ENCODE results near the gene SAXO2. TPM values are rescaled to one million over a fixed set of nuclear protein-coding genes. Genes with fewer than 3 reads are reported as not detected.

The SAXO2 gene
- total and polyA plus RNA-seq, 2 of the 8 experiments (the other 6 are each of a cell fraction or from before 2014, with no cell fraction given): 3.1 TPM

- Histone ChIP-seq H3K79me1 (ENCODE audit: low read depth, low read length) (no peaks in the 10 kb centered on the region), H2BK12ac (ENCODE audit: low read depth, low read length) (no peak overlapping the region), H2AK5ac (ENCODE audit: low read depth, low read length) (no peak overlapping the region), H3K4me1 (replicated peaks in 1 of 4; ENCODE audit: control insufficient read depth in 3 of 4, insufficient read depth in 4 of 4, low read length in 3 of 4) (no peaks in the 10 kb centered on the region), H2BK120ac (replicated peaks; ENCODE audit: low read depth, low read length) (no peak overlapping the region), H3K27ac (ENCODE audit: low read depth, low read length) (no peak overlapping the region), H3K56ac (replicated peaks; ENCODE audit: insufficient read length, low read depth, low read length) (no peak overlapping the region), H3K4me3 (ENCODE audit: extremely low read depth in 1 of 4, insufficient read depth in 2 of 4, low read depth in 3 of 4, low read length in 4 of 4) (no peak overlapping the region), H4K5ac (ENCODE audit: insufficient read length, low read depth, low read length) (no peak overlapping the region), H2BK15ac (ENCODE audit: low read length) (no peak overlapping the region), H3K36me3 (ENCODE audit: control insufficient read depth in 2 of 4, insufficient read depth in 4 of 4, low read length in 3 of 4) (peaks cover 0 to 12% (median 4%) of the 10 kb centered on the region in 4 experiments; a peak in 5 of 8 replicates), H2AFZ (ENCODE audit: low read length) (no peak overlapping the region), H4K91ac (replicated peaks; ENCODE audit: insufficient read length, low read length) (no peak overlapping the region), H3K9me3 (ENCODE audit: insufficient read depth in 2 of 2, low read depth in 1 of 2, low read length in 1 of 2) (no peaks in the 10 kb centered on the region), H3K4me2 (ENCODE audit: insufficient read depth in 1 of 2, low read depth in 2 of 2, low read length in 2 of 2) (no peak overlapping the region), H3K4ac (replicated peaks; ENCODE audit: insufficient read length, low read depth, low read length) (no peak overlapping the region), H2BK20ac (ENCODE audit: low read length) (no peak overlapping the region), H3K18ac (ENCODE audit: extremely low read depth, low read length) (no peak overlapping the region), H3K23me2 (ENCODE audit: low read depth, low read length) (no peaks in the 10 kb centered on the region), H4K20me1 (replicated peaks in 1 of 2; ENCODE audit: control insufficient read depth in 1 of 2, insufficient read depth in 2 of 2, low read length in 2 of 2) (no peaks in the 10 kb centered on the region), H4K8ac (ENCODE audit: extremely low read depth, insufficient read depth, low read length) (no peak overlapping the region), H3K9ac (replicated peaks in 1 of 4; ENCODE audit: extremely low read depth in 1 of 4, low read depth in 3 of 4, low read length in 3 of 4) (no peak overlapping the region), H3K14ac (ENCODE audit: insufficient read length) (no peak overlapping the region), H3K27me3 (replicated peaks in 1 of 4; ENCODE audit: control insufficient read depth in 3 of 4, extremely low read depth in 1 of 4, insufficient read depth in 3 of 4, low read length in 3 of 4) (no peaks in the 10 kb centered on the region), H3K23ac (ENCODE audit: insufficient read length) (no peak overlapping the region), H3K79me2 (ENCODE audit: control insufficient read depth in 1 of 2, insufficient read depth in 2 of 2, low read length in 2 of 2) (no peaks in the 10 kb centered on the region), H2BK5ac (ENCODE audit: low read depth, low read length) (no peak overlapping the region)
- no peak for DNase-seq (ENCODE audit: low read depth in 1 of 2, low spot score in 2 of 2)
- ChIA-PET POLR2A (ENCODE audit: partially characterized antibody) (no interaction called here), CTCF (ENCODE audit: partially characterized antibody) (interaction anchor here (1.4 kb wide), 1 partner anchor 11 kb away, joined by 4 read pairs; no protein-coding TSS in a partner anchor)
- FAIRE-seq: no peak
- 84% methylated on average over 2 of the region's 2 CpGs; no CpG with 5 or more reads in 1 of the 2 experiments for WGBS, 2 experiments (ENCODE audit: extremely low coverage in 1 of 2, insufficient coverage in 1 of 2, insufficient read length in 1 of 2, insufficient replicate concordance in 2 of 2, low coverage in 1 of 2, low lambda C conversion rate in 2 of 2, missing lambda C conversion rate in 1 of 2)
- TF ChIP-seq E2F6 (IDR thresholded peaks at IDR 0.05): no peak
- TF ChIP-seq ATF2 (IDR thresholded peaks at IDR 0.05; ENCODE audit: low read length): no peak
- no peak for TF ChIP-seq NANOG (IDR thresholded peaks at IDR 0.05; ENCODE audit: insufficient read depth, low read depth, low read length, poor library complexity, severe bottlenecking)
- TF ChIP-seq KDM4A (IDR thresholded peaks at IDR 0.05; ENCODE audit: low read depth, low read length, severe bottlenecking): no peak
- no peak for TF ChIP-seq HDAC2 (IDR thresholded peaks at IDR 0.05; ENCODE audit: borderline replicate concordance in 1 of 2, low read depth in 2 of 2, low read length in 2 of 2)
- no peak for TF ChIP-seq SAP30 (IDR thresholded peaks at IDR 0.05; ENCODE audit: insufficient read depth, insufficient replicate concordance, low read length)
- TF ChIP-seq TAF7 (optimal IDR thresholded peaks at IDR 0.05; ENCODE audit: borderline replicate concordance, low read depth, low read length): no peak
- TF ChIP-seq YY1 (IDR thresholded peaks at IDR 0.05; ENCODE audit: low read depth, low read length): no peak
- no peak for TF ChIP-seq CREB1 (IDR thresholded peaks at IDR 0.05)
- no peak for TF ChIP-seq RAD21 (IDR thresholded peaks at IDR 0.05 in 1 of 2, conservative IDR thresholded peaks at IDR 0.05 in 1 of 2; ENCODE audit: low read depth in 2 of 2, low read length in 2 of 2)
These were observed 30.8 kb upstream of the SAXO2 start for GRCh38 chr15:82231842-82232241.
